ENCODE results near the gene AP1G1.
A peak's percentile ranks its signal among the peaks of the same experiment; 100 is the strongest.

Gene AP1G1

GRCh38 chr16:71754108-71754507 is 54.5 kb downstream of the AP1G1 start:
- DNase-seq (ENCODE audit: low read depth), result no peak

- no peak for DNase-seq (ENCODE audit: low read depth)
Observed at GRCh38 chr16:71748226-71748625, 60.4 kb downstream of the AP1G1 start.

GRCh38 chr16:71746442-71747046 is 62.1 kb downstream of the AP1G1 start:
- DNase-seq (ENCODE audit: low read depth), result no peak

GRCh38 chr16:71738855-71739254 is 69.8 kb downstream of the AP1G1 start:
- no peak for DNase-seq (ENCODE audit: low read depth)

GRCh38 chr16:71737501-71737900 is 71.1 kb downstream of the AP1G1 start:
- DNase-seq (ENCODE audit: low read depth), result no peak

- DNase-seq (ENCODE audit: low read depth), result no peak
Observed at GRCh38 chr16:71734511-71734910, 74.1 kb downstream of the AP1G1 start.

- no peak for DNase-seq (ENCODE audit: low read depth)
Observed at GRCh38 chr16:71732587-71732986, 76.0 kb downstream of the AP1G1 start.

- no peak for DNase-seq (ENCODE audit: low read depth)
Observed at GRCh38 chr16:71727551-71728324, 80.9 kb downstream of the AP1G1 start.

- no peak for DNase-seq (ENCODE audit: low read depth)
Observed at GRCh38 chr16:71726476-71727315, 81.9 kb downstream of the AP1G1 start.

- no peak for DNase-seq (ENCODE audit: low read depth)
Observed at GRCh38 chr16:71724320-71724751, 84.3 kb downstream of the AP1G1 start, which contains the start of gene PHLPP2. PHLPP2 (minus strand) TSS chr16:71724701; CDS start chr16:71714795, 9,906 bp downstream.

- peak; percentile 73 for DNase-seq (ENCODE audit: low read depth)
Observed at GRCh38 chr16:71723537-71724319, 84.9 kb downstream of the AP1G1 start.

- DNase-seq (ENCODE audit: low read depth), result peak; percentile 32
Observed at GRCh38 chr16:71722801-71723536, 85.7 kb downstream of the AP1G1 start.

- no peak for DNase-seq (ENCODE audit: low read depth)
Observed at GRCh38 chr16:71721066-71721740, 87.4 kb downstream of the AP1G1 start.

- DNase-seq (ENCODE audit: low read depth), result no peak
Observed at GRCh38 chr16:71712501-71712900, 96.1 kb downstream of the AP1G1 start.

- DNase-seq (ENCODE audit: low read depth), result no peak
Observed at GRCh38 chr16:71711789-71712188, 96.8 kb downstream of the AP1G1 start.

GRCh38 chr16:71709229-71709781 is 99.3 kb downstream of the AP1G1 start:
- DNase-seq (ENCODE audit: low read depth), result no peak

GRCh38 chr16:71708696-71709095 is 99.9 kb downstream of the AP1G1 start:
- no peak for DNase-seq (ENCODE audit: low read depth)

GRCh38 chr16:71707199-71707598 is 101.4 kb downstream of the AP1G1 start:
- no peak for DNase-seq (ENCODE audit: low read depth)

GRCh38 chr16:71706046-71706445 is 102.6 kb downstream of the AP1G1 start:
- DNase-seq (ENCODE audit: low read depth), result no peak

- DNase-seq (ENCODE audit: low read depth), result no peak
Observed at GRCh38 chr16:71703333-71703732, 105.3 kb downstream of the AP1G1 start.
